ENCODE data around the gene PSMF1. TPM values are rescaled to one million over a fixed set of nuclear protein-coding genes. Genes with fewer than 3 reads are reported as not detected.

The PSMF1 gene
- total RNA-seq, 1 donor from 2014 or later: 121 TPM

DNA sequence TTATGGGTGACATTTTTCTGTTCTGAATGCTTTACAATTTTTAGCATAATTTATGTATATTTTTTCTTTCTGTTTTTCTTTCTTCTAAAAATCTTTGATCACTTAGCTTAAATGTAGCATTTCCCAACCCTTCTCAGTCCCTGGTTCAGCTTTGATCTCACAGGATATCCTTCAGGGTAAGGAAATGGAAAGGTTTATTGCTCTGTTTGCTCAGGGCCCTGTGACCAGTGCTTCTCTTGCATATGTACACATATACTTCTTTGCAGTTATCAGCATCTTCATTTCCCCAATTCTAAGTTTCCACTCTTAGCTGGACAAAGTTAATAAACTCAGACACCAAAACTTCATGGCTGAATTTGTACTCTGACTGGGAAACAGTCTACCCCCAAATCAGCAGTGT is 35.8 kb downstream of the PSMF1 start:
- DNase-seq (no peak), ATAC-seq (ENCODE audit: poor library complexity) (no peak)
- intact Hi-C loops (cut with DNase I): no loop called here

DNA sequence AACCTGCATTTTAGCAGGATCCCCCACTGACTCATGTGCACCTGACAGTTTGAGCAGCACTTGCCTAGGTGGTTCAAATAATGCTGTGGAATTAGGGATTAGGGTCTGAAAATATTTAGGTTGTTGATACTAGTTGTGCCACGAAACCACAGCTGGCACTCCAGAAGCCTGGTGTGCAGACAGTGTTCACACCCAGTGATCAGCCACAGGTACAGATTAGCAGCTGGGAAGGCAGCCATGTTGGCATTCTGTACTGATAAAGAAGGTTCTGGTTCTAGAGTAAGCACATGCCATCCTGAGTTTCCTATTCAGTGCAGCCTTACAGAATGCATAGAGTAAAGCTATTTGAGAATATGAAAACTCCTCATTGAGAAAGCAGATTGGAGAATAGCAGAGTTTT is 36.3 kb downstream of the PSMF1 start:
- DNase-seq (no peak), ATAC-seq (ENCODE audit: poor library complexity) (peak; percentile 71)
- intact Hi-C loops (cut with DNase I): no loop called here

DNA sequence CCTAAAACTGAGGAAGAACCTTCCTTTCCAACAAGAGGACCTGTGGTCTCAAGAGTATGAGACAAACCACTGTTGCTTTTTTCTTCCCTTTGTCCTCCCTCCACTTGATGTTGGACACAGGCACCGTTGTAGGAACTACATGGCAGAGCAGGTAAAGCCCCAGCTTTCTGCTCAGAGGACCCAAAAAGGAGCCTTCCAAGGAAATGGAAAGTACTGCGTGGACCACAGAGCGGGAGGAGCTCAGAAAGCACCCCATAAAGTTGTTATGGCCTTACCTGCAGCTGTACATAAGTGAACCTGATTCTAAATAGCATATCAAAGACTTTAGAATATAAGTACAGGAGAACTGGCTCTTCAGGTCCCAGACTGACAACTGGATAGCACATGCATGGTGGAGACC is 36.9 kb downstream of the PSMF1 start:
- no peak for ATAC-seq (ENCODE audit: poor library complexity)
- intact Hi-C loops (cut with DNase I): no loop called here

DNA sequence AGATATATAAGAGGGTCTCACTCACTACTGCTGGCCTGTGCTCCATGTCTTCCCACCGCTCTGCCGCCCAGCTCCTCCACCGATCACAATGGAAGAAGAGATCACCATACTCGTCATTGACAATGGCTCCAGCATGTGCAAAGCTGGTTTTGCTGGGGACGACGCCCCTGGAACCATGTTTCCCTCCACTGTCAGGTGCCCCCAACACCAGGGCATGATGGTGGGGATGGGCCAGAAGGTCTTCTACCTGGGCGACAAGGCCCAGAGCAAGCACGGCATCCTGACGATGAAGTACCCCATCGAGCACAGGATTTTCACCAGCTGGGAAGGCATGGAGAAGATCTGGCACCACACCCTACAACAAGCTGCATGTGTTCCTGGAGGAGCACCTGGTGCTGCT is 42.1 kb downstream of the PSMF1 start:
- ATAC-seq (ENCODE audit: poor library complexity) (no peak), DNase-seq (no peak)
- intact Hi-C loops (cut with DNase I): no loop called here

More for the DNA sequence above, 36.9 kb downstream of the PSMF1 start:
- no peak for DNase-seq

GRCh38 chr20:1160991-1161390 is 42.6 kb downstream of the PSMF1 start:
- no peak for ATAC-seq (ENCODE audit: poor library complexity)
- intact Hi-C loops (cut with DNase I): no loop called here
- no peak for DNase-seq

DNA sequence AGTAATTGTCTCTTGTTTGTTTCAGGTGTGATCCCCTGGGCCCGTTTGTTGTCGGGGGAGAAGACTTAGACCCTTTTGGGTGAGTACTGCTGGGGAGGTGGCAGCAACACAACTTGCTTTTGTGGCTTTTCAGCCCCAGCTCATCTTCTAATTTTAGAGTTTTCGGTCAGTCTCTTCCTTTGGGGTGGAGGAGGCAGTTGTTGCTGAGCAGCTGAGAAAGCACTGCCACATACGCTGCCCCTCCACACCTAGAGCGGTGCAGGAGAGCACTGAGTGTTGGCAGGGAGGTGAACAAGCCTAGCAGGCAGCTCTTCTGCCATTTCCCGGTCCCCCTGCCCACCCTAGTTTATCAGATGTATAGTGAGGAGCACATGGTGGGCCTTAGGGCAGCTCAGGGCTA is 44.7 kb downstream of the PSMF1 start:
- ATAC-seq (ENCODE audit: poor library complexity) (no peak), DNase-seq (no peak)
- intact Hi-C loops (cut with DNase I): no loop called here

DNA sequence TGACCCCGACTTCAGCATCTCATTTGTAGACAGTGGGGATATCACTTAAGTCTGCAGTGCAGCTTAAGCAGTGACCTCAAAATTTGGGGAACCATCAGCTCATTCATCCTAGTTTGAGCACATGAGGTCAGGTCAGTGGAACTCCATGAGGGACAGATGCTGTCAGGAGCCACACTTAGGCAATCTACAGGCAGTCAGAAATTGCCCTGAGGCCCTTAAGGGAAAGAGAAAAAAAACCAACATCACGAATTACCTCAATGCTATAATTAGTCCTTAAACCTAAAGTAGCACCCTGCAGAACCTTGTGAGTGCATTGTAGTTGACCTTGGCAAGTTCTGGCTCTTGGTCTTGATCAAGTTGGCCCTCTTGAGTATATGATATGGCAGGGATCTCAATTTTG is 45.3 kb downstream of the PSMF1 start:
- DNase-seq (no peak), ATAC-seq (ENCODE audit: poor library complexity) (peak; percentile 46)
- intact Hi-C loops (cut with DNase I): no loop called here

DNA sequence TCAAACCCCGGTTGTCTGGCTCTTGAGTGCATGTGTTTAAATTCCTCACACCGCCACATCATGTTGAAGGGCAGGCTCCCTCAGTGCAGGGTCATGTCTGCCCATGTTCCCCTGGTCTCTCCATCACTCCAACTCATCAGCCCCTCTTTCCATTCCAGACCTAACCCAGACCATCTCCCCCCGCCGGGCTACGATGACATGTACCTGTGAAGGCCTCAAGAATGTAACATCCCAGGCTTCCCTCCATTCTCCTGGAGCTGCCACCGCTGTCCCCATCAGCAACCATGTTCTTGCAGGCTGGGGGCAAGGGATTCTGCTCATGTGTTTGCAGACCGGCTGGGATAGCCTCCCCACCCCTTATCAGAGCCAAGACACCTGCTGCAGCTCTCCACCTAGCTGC is 46.5 kb downstream of the PSMF1 start:
- ATAC-seq (ENCODE audit: poor library complexity) (no peak), DNase-seq (no peak)
- intact Hi-C loops (cut with DNase I): no loop called here

- ATAC-seq (ENCODE audit: poor library complexity) (no peak), DNase-seq (no peak)
- intact Hi-C loops (cut with DNase I): no loop called here
These were observed 47.1 kb downstream of the PSMF1 start for GRCh38 chr20:1165521-1165920.

DNA sequence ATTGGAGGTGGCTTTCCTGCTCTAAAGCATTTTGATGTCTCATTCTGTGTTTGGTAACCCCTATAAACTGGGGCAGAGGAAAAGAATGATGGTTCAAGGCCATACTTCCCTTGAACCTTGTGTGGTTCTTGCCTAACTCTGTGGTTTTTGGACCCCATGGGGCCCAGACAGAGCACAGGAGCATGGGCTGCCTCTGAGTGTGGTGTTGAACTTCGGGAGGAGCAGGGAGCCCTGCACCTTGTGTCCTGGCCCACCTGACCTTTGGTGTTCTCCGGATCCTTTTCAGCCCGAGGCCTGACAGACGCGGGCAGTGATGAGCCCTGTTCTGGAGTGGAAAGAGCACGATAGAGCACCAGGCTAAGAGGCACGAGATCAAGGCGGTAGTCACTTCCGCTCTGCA is 47.5 kb downstream of the PSMF1 start:
- intact Hi-C loops (cut with DNase I): no loop called here
- ATAC-seq (ENCODE audit: poor library complexity): no peak
- DNase-seq: no peak

DNA sequence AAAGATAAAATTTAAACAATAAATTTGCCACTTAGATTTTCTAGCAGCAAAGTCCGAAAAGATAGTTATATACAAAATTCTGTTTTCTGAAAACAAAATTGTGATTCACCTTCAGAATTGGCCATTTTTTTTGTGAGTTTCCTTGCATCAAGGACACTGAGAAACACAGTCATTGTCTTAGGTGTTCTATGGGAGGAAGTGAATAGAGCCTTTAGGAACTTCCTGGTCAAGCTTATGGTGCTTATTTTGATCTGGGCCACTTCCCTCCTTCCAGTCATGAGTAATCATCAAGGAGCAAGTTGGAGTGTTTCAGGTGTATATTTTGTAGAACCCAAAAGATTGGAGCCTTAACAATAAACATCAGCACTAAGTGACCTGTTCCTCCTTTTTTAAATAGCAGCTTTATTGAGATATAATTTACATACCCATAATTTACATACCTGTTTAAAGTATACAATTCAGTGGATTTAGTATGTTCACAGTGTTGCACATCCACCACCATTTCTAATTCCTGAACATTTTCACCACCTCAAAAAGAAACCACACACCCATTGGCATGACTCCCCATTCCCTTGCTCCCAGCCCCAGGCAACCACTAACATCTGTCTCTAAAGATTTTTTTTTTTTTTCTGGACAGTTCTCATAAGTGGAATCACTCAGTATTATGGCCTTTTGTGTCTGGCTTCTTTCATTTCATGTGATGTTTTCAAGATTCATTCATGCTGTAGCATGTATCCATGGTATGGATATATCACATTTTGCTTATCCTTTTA is 48.7 kb downstream of the PSMF1 start:
- ATAC-seq (ENCODE audit: poor library complexity) (no peak), DNase-seq (no peak)
- intact Hi-C loops (cut with DNase I): no loop called here

- intact Hi-C loops (cut with DNase I): no loop called here
- ATAC-seq (ENCODE audit: poor library complexity) (no peak), DNase-seq (no peak)
These were observed 50.8 kb downstream of the PSMF1 start for GRCh38 chr20:1169224-1169623.

DNA sequence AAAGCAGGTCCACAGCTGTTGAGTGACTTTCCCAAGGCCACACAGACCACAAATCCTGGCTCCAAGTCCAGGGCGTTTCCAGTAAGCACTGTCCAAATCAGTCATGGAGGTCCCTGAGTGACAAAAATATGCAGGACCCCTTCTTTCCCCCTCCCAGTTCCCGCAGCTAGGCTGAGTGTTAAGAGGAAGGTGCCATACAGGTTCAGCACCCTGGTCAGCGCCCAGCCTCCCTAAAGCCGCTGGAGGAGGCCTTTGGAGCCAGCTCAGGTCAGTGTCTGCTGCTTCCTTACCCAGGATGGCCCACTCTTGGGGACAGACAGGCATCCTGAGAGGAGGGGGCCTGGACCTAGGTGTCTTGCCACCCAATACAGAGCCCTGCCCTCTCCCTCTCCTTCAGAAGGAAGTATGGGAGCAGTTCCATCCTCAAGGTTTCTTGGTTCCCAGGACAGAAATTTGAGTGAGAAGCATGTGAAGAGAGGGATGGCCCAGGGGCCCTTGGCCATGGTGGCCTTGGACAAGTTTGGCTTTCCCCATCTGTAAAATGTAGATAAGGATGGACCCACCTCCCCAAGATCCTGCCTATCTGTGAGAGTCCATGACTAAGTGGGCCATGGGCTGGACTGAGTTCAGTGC is 53.2 kb downstream of the PSMF1 start:
- peak; percentile 51 for DNase-seq
- ATAC-seq (ENCODE audit: poor library complexity): no peak
- intact Hi-C loops (cut with DNase I): no loop called here

DNA sequence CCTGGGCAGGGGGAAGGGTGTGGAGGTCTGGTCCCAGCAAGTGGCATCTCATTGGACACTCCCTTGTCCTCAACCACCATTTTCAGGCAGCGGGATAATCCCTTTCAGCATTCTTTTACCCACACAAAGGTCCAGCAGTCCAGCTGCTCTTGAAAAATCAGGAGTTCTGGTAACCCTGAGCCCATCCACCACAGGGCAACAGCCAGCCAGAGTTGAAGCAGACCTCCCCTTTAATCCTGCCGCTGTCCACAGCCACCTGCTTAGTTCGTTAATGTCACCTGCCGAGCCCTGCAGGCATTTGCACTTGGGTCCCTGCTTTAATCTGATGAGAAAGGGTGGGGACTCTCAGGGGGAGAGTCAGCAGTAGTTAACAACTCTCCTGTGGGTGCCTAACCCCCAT is 55.3 kb downstream of the PSMF1 start:
- intact Hi-C loops (cut with DNase I): no loop called here

DNA sequence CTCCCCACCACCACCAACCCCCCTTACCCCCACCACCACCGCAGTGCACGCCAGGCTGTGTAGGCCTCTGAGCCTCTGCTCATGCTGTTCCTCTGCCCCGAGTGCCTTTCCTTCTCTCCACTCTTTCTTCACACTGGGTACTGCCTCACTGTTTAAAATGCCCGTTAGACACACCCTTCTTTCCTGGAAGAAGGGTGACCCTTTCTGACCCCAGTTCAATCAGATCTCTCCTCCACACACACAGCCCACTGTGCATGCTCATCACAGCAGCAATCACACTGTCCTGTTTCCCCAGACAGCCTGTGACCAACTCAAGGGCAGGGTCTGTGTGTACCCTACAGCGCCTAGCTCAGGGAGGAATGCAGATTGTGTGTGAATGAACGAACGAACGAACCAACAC is 56.4 kb downstream of the PSMF1 start:
- DNase-seq (no peak), ATAC-seq (ENCODE audit: poor library complexity) (no peak)
- intact Hi-C loops (cut with DNase I): no loop called here

More for the DNA sequence above, 55.3 kb downstream of the PSMF1 start:
- DNase-seq: no peak
- no peak for ATAC-seq (ENCODE audit: poor library complexity)

DNA sequence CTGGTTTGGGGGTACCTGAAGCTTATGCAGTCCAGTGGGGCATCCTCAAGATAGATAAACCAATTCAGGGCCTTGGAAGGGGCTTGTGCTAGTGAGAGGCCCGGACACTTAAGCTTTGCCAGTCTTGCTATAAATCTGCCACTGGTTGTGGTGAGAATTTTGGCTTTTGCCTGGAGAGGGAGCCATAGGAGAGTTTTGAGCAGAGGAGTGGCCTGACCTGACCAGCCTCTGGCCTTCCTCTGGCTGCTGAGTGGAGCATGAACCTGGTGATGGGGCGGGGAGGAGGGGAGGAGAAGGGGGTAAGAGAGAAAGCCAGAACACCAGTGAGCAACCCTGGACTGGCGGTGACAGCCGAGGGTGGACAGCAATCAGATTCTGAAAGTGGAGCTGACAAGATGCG is 59.3 kb downstream of the PSMF1 start:
- intact Hi-C loops (cut with DNase I): no loop called here
- no peak for DNase-seq
- ATAC-seq (ENCODE audit: poor library complexity): no peak

DNA sequence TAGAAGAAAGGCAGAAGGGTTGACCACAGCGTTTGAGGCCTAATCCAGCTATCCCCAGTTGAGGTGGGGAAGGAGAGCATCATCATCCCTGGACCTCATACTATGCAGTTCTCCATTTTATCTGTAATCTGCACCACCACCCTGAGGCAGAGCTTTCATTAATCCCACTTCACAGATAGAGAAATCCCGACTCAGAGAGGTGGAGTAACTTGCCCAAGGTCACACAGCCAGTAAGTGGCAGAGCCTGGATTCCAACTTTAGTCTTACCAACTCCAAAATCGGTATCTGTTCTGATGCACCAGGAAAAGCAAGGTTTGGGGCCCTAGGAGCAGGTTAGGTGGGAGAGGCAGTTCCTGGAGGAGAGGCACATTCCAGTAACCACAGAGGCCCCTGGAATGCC is 59.7 kb downstream of the PSMF1 start:
- ATAC-seq (ENCODE audit: poor library complexity): no peak
- no peak for DNase-seq
- intact Hi-C loops (cut with DNase I): no loop called here

GRCh38 chr20:1178623-1179022 is 60.2 kb downstream of the PSMF1 start:
- ATAC-seq (ENCODE audit: poor library complexity) (no peak), DNase-seq (no peak)
- intact Hi-C loops (cut with DNase I): no loop called here

DNA sequence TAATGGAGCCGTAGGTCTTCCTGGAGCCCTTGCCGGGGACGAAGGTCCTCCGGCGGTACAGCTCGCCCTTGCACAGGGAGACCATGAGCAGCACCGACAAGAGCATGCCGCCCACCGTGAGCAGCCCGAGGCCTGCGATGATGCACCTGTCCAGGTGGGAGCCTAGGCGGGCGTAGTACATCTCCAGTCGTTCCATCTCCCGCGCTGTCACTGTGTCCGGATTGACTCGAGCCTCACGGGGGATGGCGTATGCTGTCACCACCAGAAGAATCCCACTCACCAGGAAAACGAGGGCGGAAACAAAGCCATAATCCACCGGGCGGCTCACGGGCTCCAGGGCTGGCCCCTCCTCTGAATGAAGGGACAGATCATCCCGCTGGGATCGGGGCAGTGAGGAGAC is 62.5 kb downstream of the PSMF1 start:
- intact Hi-C loops (cut with DNase I): no loop called here
- DNase-seq (no peak), ATAC-seq (ENCODE audit: poor library complexity) (no peak)

- intact Hi-C loops (cut with DNase I): no loop called here
- no peak for ATAC-seq (ENCODE audit: poor library complexity)
These were observed 63.7 kb downstream of the PSMF1 start for GRCh38 chr20:1182106-1182505.

GRCh38 chr20:1183153-1183552 is 64.8 kb downstream of the PSMF1 start:
- no peak for ATAC-seq (ENCODE audit: poor library complexity)
- DNase-seq: no peak
- intact Hi-C loops (cut with DNase I): no loop called here

More at GRCh38 chr20:1182106-1182505, 63.7 kb downstream of the PSMF1 start:
- DNase-seq: peak; percentile 60

Measured in Right ventricle myocardium superior (tissue), 1 donor.